ENCODE measurements around the gene SYT9.

SYT9 gene

GRCh38 chr11:7272373-7272772, 20.7 kb downstream of the SYT9 start:
- no peak overlapping the region for H3K4me3 ChIP-seq (ENCODE audit: low read depth, low read length)

GRCh38 chr11:7275133-7275532, 23.4 kb downstream of the SYT9 start:
- H3K4me3 ChIP-seq (ENCODE audit: low read depth, low read length) = no peak overlapping the region

- no peak overlapping the region for H3K4me3 ChIP-seq (ENCODE audit: low read depth, low read length)
Measured at GRCh38 chr11:7278314-7278917, 26.7 kb downstream of the SYT9 start.

GRCh38 chr11:7279676-7280075, 28.0 kb downstream of the SYT9 start:
- H3K4me3 ChIP-seq (ENCODE audit: low read depth, low read length) = no peak overlapping the region

- H3K4me3 ChIP-seq (ENCODE audit: low read depth, low read length) = no peak overlapping the region
Measured at GRCh38 chr11:7281079-7281478, 29.4 kb downstream of the SYT9 start.

GRCh38 chr11:7281809-7282208, 30.1 kb downstream of the SYT9 start:
- no peak overlapping the region for H3K4me3 ChIP-seq (ENCODE audit: low read depth, low read length)

- no peak overlapping the region for H3K4me3 ChIP-seq (ENCODE audit: low read depth, low read length)
Measured at GRCh38 chr11:7286178-7286577, 34.5 kb downstream of the SYT9 start.

GRCh38 chr11:7291100-7291829, 39.6 kb downstream of the SYT9 start:
- H3K4me3 ChIP-seq (ENCODE audit: low read depth, low read length) = no peak overlapping the region

GRCh38 chr11:7292922-7293321, 41.2 kb downstream of the SYT9 start:
- H3K4me3 ChIP-seq (ENCODE audit: low read depth, low read length) = no peak overlapping the region

GRCh38 chr11:7299393-7299792, 47.7 kb downstream of the SYT9 start:
- no peak overlapping the region for H3K4me3 ChIP-seq (ENCODE audit: low read depth, low read length)

- H3K4me3 ChIP-seq (ENCODE audit: low read depth, low read length) = no peak overlapping the region
Measured at GRCh38 chr11:7300281-7300680, 48.6 kb downstream of the SYT9 start.

GRCh38 chr11:7303146-7303545, 51.4 kb downstream of the SYT9 start:
- H3K4me3 ChIP-seq (ENCODE audit: low read depth, low read length) = no peak overlapping the region

- no peak overlapping the region for H3K4me3 ChIP-seq (ENCODE audit: low read depth, low read length)
Measured at GRCh38 chr11:7306900-7307299, 55.2 kb downstream of the SYT9 start.

GRCh38 chr11:7307836-7308235, 56.1 kb downstream of the SYT9 start:
- no peak overlapping the region for H3K4me3 ChIP-seq (ENCODE audit: low read depth, low read length)

- no peak overlapping the region for H3K4me3 ChIP-seq (ENCODE audit: low read depth, low read length)
Measured at GRCh38 chr11:7311903-7312302, 60.2 kb downstream of the SYT9 start.

- H3K4me3 ChIP-seq (ENCODE audit: low read depth, low read length) = no peak overlapping the region
Measured at GRCh38 chr11:7314811-7315604, 63.3 kb downstream of the SYT9 start.

GRCh38 chr11:7319501-7319900, 67.8 kb downstream of the SYT9 start:
- H3K4me3 ChIP-seq (ENCODE audit: low read depth, low read length) = no peak overlapping the region

- no peak overlapping the region for H3K4me3 ChIP-seq (ENCODE audit: low read depth, low read length)
Measured at GRCh38 chr11:7320306-7320705, 68.6 kb downstream of the SYT9 start.

- H3K4me3 ChIP-seq (ENCODE audit: low read depth, low read length) = no peak overlapping the region
Measured at GRCh38 chr11:7321473-7322450, 70.1 kb downstream of the SYT9 start.

- H3K4me3 ChIP-seq (ENCODE audit: low read depth, low read length) = no peak overlapping the region
Measured at GRCh38 chr11:7332451-7332850, 80.7 kb downstream of the SYT9 start.

- H3K4me3 ChIP-seq (ENCODE audit: low read depth, low read length) = no peak overlapping the region
Measured at GRCh38 chr11:7332962-7333361, 81.3 kb downstream of the SYT9 start.
